Superior temporal gyrus (tissue), 1 donor: Measurements from ENCODE around the gene COL5A2.

Experiments used
- DNase-seq: peaks from one replicate; pipeline ENCODE4 v3.0.0-alpha.2; 2016; ENCODE audit errors: extremely low spot score

The COL5A2 gene

GRCh38 chr2:189178726-189179569, 613 bp downstream of the COL5A2 start:
- no peak for DNase-seq

- DNase-seq = no peak
Measured at GRCh38 chr2:189178054-189178453, 1.5 kb downstream of the COL5A2 start.

GRCh38 chr2:189177251-189177840, 2.2 kb downstream of the COL5A2 start:
- no peak for DNase-seq

- no peak for DNase-seq
Measured at GRCh38 chr2:189176516-189176915, 3.0 kb downstream of the COL5A2 start.

- DNase-seq = no peak
Measured at GRCh38 chr2:189175869-189176433, 3.6 kb downstream of the COL5A2 start.

- DNase-seq = no peak
Measured at GRCh38 chr2:189171956-189172609, 7.5 kb downstream of the COL5A2 start.

GRCh38 chr2:189168856-189169499, 10.6 kb downstream of the COL5A2 start:
- DNase-seq = no peak

GRCh38 chr2:189165656-189166380, 13.7 kb downstream of the COL5A2 start:
- DNase-seq = no peak

- DNase-seq = no peak
Measured at GRCh38 chr2:189164746-189165145, 14.8 kb downstream of the COL5A2 start.

- DNase-seq = no peak
Measured at GRCh38 chr2:189163889-189164288, 15.7 kb downstream of the COL5A2 start.

- no peak for DNase-seq
Measured at GRCh38 chr2:189162566-189162965, 17.0 kb downstream of the COL5A2 start.

- no peak for DNase-seq
Measured at GRCh38 chr2:189161894-189162293, 17.7 kb downstream of the COL5A2 start.

GRCh38 chr2:189159717-189160116, 19.8 kb downstream of the COL5A2 start:
- no peak for DNase-seq

GRCh38 chr2:189159273-189159672, 20.3 kb downstream of the COL5A2 start:
- DNase-seq = no peak

- no peak for DNase-seq
Measured at GRCh38 chr2:189157939-189158338, 21.6 kb downstream of the COL5A2 start.

- no peak for DNase-seq
Measured at GRCh38 chr2:189157456-189157855, 22.1 kb downstream of the COL5A2 start.

- no peak for DNase-seq
Measured at GRCh38 chr2:189155795-189156194, 23.8 kb downstream of the COL5A2 start.

GRCh38 chr2:189153619-189154018, 25.9 kb downstream of the COL5A2 start:
- no peak for DNase-seq

GRCh38 chr2:189152483-189152882, 27.1 kb downstream of the COL5A2 start:
- no peak for DNase-seq

- no peak for DNase-seq
Measured at GRCh38 chr2:189151906-189152305, 27.7 kb downstream of the COL5A2 start.

GRCh38 chr2:189150033-189150432, 29.5 kb downstream of the COL5A2 start:
- no peak for DNase-seq
